Subcutaneous preadipocyte (primary cell): Measurements from ENCODE around the gene DYNC2LI1. TPM values are rescaled to one million over a fixed set of nuclear protein-coding genes. Genes with fewer than 3 reads are reported as not detected.

Experiments used
- small RNA-seq: library from RNA; depleted of rRNA; stranded (forward); fragments of <200 nt; gene quantifications from one replicate; pipeline ENCODE3, GENCODE V24; 2012
- total RNA-seq: library from RNA; depleted of rRNA; stranded (reverse); fragments of >200 nt; gene quantifications from 2 replicates; pipeline ENCODE4 v1.2.3, GENCODE V29; 2012

The DYNC2LI1 gene
- 15.4 and 19.0 TPM in 2 replicates for total RNA-seq

DNA sequence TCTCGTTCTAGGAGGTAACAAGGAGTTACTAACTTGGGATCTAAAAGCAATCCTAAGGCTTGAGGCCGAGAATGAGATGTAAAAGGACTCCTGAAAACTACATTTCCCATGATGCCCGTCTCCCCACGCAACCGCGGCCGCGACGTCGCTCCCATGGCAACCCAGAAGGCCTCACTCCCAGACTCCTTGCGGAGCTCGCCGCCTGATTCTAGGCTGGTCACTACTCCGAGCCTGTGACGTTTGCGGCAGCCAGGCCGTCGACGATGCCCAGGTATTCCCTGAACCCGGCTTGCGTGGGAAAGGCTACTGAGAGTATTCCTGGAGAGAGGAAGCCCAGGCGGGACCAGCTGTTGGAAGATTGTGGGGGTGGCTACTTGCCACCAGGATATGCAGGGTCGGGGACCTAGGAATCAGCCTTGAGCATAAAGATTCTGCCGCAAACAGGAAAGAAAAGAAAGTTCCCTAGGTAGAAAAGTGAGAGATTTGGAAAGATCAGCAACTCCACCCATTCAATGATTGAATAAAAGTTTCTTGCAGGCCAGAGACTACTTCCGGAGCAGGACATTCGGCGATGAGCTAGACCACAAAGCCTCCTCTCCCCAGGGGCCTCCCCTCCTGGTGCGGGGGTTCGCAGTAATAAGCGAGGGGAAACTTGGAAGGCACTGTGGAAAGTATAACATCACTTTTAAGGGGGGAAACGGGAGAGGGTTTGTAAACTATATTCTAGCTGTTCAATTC, at the start of gene DYNC2LI1:
DYNC2LI1 (plus strand) TSS at position 164 of the 738 bp plus-strand sequence; CDS start at position 264, 100 bp downstream.

DNA sequence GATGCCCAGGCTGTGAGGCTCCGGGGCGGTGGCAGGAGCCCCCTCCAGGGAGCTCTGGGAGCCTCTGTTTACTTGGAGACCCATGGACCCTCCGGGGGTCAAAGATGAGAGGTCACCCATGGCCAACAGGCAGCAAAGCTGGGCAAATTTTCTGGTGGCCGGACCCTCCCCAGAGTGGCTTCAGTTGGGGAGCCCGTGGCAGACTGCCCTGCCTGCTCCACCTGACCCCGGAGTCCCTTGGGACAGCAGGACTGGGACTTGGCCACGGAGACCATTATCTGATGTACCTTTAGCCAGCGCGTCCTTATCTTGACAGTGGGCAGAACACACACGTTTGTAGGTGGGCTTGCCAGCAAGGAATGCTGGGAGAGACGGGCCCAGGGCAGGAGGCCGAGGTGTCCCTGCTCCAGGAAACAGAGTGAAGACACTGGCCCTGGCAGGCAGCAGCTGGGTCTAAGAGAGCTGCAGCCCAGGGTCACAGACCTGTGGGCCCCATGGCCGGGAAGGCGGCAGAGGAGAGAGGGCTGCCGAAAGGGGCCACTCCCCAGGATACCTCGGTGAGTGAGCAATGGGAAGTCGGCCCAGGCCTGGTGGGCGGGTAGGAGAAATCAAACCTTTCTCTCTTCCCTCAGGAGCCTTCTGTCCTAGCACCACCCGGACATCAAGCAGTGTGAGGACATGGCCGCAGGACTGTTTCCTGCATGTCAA, 64.9 kb downstream of the DYNC2LI1 start, which contains the start of the genes ABCG5 and ABCG8:
ABCG5 (minus strand) TSS at position 280 of the 708 bp plus-strand sequence; CDS start at position 120, 160 bp downstream.
ABCG8 (plus strand) TSS at position 412 of the 708 bp plus-strand sequence; CDS start at position 495, 83 bp downstream.

Small RNAs within 50 kb of the gene (small RNA-seq; reads per million reads assigned to genes)
- not detected for gene RN7SKP66

Other genes starting within 250 kb of the DYNC2LI1 start
- 41.5 and 45.9 TPM in 2 replicates for gene THADA, start 178.0 kb upstream of the DYNC2LI1 start, total RNA-seq
- 4.0 and 4.3 TPM in 2 replicates for gene PLEKHH2, start 136.8 kb upstream of the DYNC2LI1 start, total RNA-seq
- gene C1GALT1C1L, start 97.6 kb upstream of the DYNC2LI1 start, total RNA-seq: 0.78 and 1.1 TPM in 2 replicates
- gene ABCG5, start 64.8 kb downstream of the DYNC2LI1 start, total RNA-seq: not detected in 2 replicates
- gene ABCG8, start 64.9 kb downstream of the DYNC2LI1 start, total RNA-seq: not detected in 2 replicates
- gene LRPPRC, start 221.9 kb downstream of the DYNC2LI1 start, total RNA-seq: 79.0 and 103 TPM in 2 replicates